IMR-90 (cell line): ENCODE results near the gene STK25.

Experiments
- BHLHE40 ChIP-seq: fragments of 150-350 bp; IDR thresholded peaks from 2 replicates; pipeline ENCODE4 v1.6.1; 2016; ENCODE audit warnings: mild to moderate bottlenecking, low read depth, low read length
- CEBPB ChIP-seq: IDR thresholded peaks from 2 replicates; pipeline ENCODE4 v1.6.1; 2012; ENCODE audit warnings: low read depth, low read length, improper control_type of control experiment
- CHD1 ChIP-seq: IDR thresholded peaks from 2 replicates; pipeline ENCODE4 v1.6.1; 2012; ENCODE audit warnings: low read depth, low read length, improper control_type of control experiment
- CTCF ChIP-seq: conservative IDR thresholded peaks from 2 replicates; pipeline ENCODE4 v1.5.1; 2012; ENCODE audit warnings: mild to moderate bottlenecking, low read depth, low read length, improper control_type of control experiment
- MAZ ChIP-seq: IDR thresholded peaks from 2 replicates; pipeline ENCODE4 v1.6.1; 2012; ENCODE audit warnings: low read depth, mild to moderate bottlenecking, low read length, improper control_type of control experiment, moderate library complexity, borderline replicate concordance
- MXI1 ChIP-seq: IDR thresholded peaks from 2 replicates; pipeline ENCODE4 v1.6.1; 2012; ENCODE audit warnings: low read depth, mild to moderate bottlenecking, low read length, moderate library complexity, borderline replicate concordance
- NFE2L2 ChIP-seq: fragments of 150-350 bp; IDR thresholded peaks from 2 replicates; pipeline ENCODE4 v1.6.1; 2016; ENCODE audit warnings: low read depth, mild to moderate bottlenecking, low read length
- POLR2A ChIP-seq: IDR thresholded peaks from 2 replicates; pipeline ENCODE4 v1.6.1; 2012; ENCODE audit warnings: mild to moderate bottlenecking, low read depth, low read length
- RAD21 ChIP-seq: IDR thresholded peaks from 2 replicates; pipeline ENCODE4 v1.6.1; 2012; ENCODE audit warnings: low read length, improper control_type of control experiment
- RCOR1 ChIP-seq: IDR thresholded peaks from 2 replicates; pipeline ENCODE4 v1.6.1; 2012; ENCODE audit warnings: mild to moderate bottlenecking, low read length, improper control_type of control experiment; ENCODE audit not compliant: insufficient replicate concordance
- RFX5 ChIP-seq: IDR thresholded peaks from 2 replicates; pipeline ENCODE4 v1.8.0; 2012; ENCODE audit warnings: low read depth, mild to moderate bottlenecking, low read length, moderate library complexity
- SMC3 ChIP-seq: fragments of 150-350 bp; IDR thresholded peaks from 2 replicates; pipeline ENCODE4 v1.6.1; 2016; ENCODE audit warnings: low read depth, mild to moderate bottlenecking, antibody characterized with exemption, low read length, moderate library complexity
- USF2 ChIP-seq: fragments of 150-350 bp; IDR thresholded peaks from 2 replicates; pipeline ENCODE4 v1.6.1; 2017; ENCODE audit warnings: mild to moderate bottlenecking, antibody characterized with exemption, low read length, low read depth

GRCh38 chr2:241496003-241496707, 12.2 kb downstream of the STK25 start:
- no peak for TF ChIP-seq CTCF
- no peak for TF ChIP-seq POLR2A
- TF ChIP-seq MAZ, result no peak
- TF ChIP-seq CHD1, result no peak
- no peak for TF ChIP-seq SMC3
- no peak for TF ChIP-seq RFX5
- no peak for TF ChIP-seq RCOR1
- TF ChIP-seq NFE2L2, result no peak
- no peak for TF ChIP-seq USF2
- TF ChIP-seq BHLHE40, result no peak
- TF ChIP-seq RAD21, result no peak
- no peak for TF ChIP-seq CEBPB
- no peak for TF ChIP-seq MXI1
